Measurements from ENCODE around the gene SH3GL2.
A peak's percentile ranks its signal among the peaks of the same experiment; 100 is the strongest.

The SH3GL2 gene

DNA sequence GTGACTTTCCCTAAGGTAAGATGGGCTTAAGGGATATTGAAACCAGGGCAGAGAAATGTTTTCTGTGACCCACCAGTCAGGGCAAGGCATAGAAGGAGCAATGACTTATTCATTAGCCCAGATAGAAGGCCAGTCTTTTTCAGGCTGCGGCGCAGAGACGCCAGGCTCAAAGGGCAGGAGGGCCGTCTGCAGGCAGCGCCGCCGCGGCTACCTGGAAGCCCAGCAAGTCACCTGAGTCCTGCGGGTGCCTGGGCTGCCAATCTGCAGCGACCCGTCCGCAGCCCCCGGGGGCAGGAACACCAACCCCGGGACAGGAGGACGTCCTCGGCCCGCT lies 322 bp upstream of the SH3GL2 start:
- no peak overlapping the region for H3K27ac ChIP-seq (ENCODE audit: low read length)
- H3K9ac ChIP-seq (ENCODE audit: low read length), result no peak overlapping the region
- H3K27me3 ChIP-seq (ENCODE audit: control insufficient read depth, insufficient read depth, low read length), result peaks cover 50% of the 10 kb centered on the region
- H3K4me1 ChIP-seq (ENCODE audit: control insufficient read depth, low read depth, low read length), result no peaks in the 10 kb centered on the region
- no peaks in the 10 kb centered on the region for H3K36me3 ChIP-seq (ENCODE audit: control insufficient read depth, low read depth, low read length)
- H3K4me3 ChIP-seq (ENCODE audit: low read length), result peak overlapping the region; percentile 63
- no peaks in the 10 kb centered on the region for H3K9me3 ChIP-seq (ENCODE audit: control insufficient read depth, low read depth, low read length)

DNA sequence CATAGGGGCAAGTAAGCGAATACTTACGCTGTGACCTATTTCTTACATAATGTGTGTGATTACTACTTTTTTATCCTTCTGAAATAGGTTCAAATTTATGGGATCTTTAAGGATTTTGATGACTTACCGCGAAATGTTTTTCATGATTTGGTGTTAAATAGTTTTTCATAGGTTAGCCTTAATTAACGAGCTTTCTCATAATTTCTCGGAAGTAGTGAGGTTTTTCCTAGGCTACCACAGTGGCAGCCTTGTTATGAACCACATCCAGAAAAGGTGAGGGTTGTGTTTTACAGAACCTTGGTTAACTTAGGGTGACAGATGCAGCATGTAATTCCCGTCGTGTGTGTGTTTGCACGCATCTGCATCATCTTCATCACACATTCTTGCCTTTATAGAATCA lies 1.3 kb downstream of the SH3GL2 start:
- Histone ChIP-seq H3K9me3 (ENCODE audit: control insufficient read depth, low read depth, low read length) (no peaks in the 10 kb centered on the region), H3K4me1 (ENCODE audit: control insufficient read depth, low read depth, low read length) (no peaks in the 10 kb centered on the region), H3K27ac (ENCODE audit: low read length) (no peak overlapping the region), H3K9ac (ENCODE audit: low read length) (no peak overlapping the region), H3K4me3 (ENCODE audit: low read length) (peak overlapping the region; percentile 63), H3K27me3 (ENCODE audit: control insufficient read depth, insufficient read depth, low read length) (peaks cover 50% of the 10 kb centered on the region), H3K36me3 (ENCODE audit: control insufficient read depth, low read depth, low read length) (no peaks in the 10 kb centered on the region)

DNA sequence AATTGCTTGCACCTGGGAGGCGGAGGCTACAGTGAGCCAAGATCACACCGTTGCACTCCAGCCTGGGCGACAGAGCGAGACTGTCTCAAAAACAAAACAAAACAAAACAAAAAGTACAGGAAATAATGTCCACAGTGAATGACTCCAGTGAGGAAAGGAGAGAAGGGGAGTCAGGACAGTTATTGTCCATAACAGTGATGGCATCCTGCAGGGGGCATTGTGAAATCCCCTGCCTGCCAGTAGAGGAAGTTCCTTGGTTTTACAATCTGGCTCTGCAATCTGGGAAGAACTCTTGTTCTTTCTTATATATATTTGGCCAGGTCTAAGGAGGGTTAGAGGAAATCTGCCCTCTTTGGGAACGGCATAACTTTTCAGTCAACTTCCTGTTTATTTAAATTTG lies 8.2 kb downstream of the SH3GL2 start:
- H3K4me3 ChIP-seq (ENCODE audit: low read length), result no peak overlapping the region
- H3K4me1 ChIP-seq (ENCODE audit: control insufficient read depth, low read depth, low read length), result peaks cover 6% of the 10 kb centered on the region
- H3K36me3 ChIP-seq (ENCODE audit: control insufficient read depth, low read depth, low read length), result no peaks in the 10 kb centered on the region
- no peak overlapping the region for H3K9ac ChIP-seq (ENCODE audit: low read length)
- no peak overlapping the region for H3K27ac ChIP-seq (ENCODE audit: low read length)
- no peaks in the 10 kb centered on the region for H3K27me3 ChIP-seq (ENCODE audit: control insufficient read depth, insufficient read depth, low read length)
- H3K9me3 ChIP-seq (ENCODE audit: control insufficient read depth, low read depth, low read length), result no peaks in the 10 kb centered on the region

DNA sequence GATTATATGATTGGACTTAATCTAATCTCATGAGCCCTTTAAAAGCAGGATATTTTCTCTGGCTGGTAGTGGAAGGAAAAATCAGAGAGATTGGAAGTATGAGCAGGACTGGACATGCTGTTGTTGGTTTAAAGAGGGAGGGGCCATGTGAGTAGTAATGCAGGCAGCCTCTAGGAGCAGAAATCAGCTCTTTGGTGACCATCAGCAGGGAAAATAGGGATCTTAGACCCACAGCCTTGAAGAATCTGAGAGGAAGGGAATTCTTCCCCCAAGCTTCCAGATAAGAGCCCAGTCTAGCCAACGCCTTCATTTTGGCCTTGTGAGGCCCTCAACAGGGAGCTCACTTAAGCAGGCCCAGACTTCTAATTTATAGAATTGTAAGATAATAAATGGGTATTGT lies 9.5 kb downstream of the SH3GL2 start:
- Histone ChIP-seq H3K4me3 (ENCODE audit: low read length) (no peak overlapping the region), H3K9ac (ENCODE audit: low read length) (no peak overlapping the region), H3K4me1 (ENCODE audit: control insufficient read depth, low read depth, low read length) (peaks cover 6% of the 10 kb centered on the region), H3K27me3 (ENCODE audit: control insufficient read depth, insufficient read depth, low read length) (no peaks in the 10 kb centered on the region), H3K27ac (ENCODE audit: low read length) (no peak overlapping the region), H3K9me3 (ENCODE audit: control insufficient read depth, low read depth, low read length) (no peaks in the 10 kb centered on the region), H3K36me3 (ENCODE audit: control insufficient read depth, low read depth, low read length) (no peaks in the 10 kb centered on the region)

DNA sequence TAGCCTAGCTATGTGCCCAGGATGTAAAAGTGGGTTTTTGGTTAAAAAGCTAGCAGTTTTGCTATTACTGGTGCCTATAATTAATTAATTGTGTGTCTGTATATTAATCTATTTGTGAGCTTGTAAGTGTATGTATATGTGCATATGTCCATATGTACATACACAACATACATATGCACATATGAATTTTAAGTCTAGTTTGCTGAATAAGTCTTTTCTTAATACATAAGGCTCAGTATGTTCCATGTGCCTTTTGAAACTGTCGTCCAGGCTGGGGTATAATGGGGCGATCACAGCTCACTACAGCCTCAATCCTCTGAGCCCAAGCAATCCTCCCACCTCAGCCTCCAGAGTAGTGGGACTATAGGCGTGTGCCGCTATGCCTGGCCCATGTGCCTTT lies 10.1 kb downstream of the SH3GL2 start:
- Histone ChIP-seq H3K4me3 (ENCODE audit: low read length) (no peak overlapping the region), H3K4me1 (ENCODE audit: control insufficient read depth, low read depth, low read length) (peaks cover 6% of the 10 kb centered on the region), H3K9ac (ENCODE audit: low read length) (no peak overlapping the region), H3K27ac (ENCODE audit: low read length) (no peak overlapping the region), H3K27me3 (ENCODE audit: control insufficient read depth, insufficient read depth, low read length) (no peaks in the 10 kb centered on the region), H3K9me3 (ENCODE audit: control insufficient read depth, low read depth, low read length) (no peaks in the 10 kb centered on the region), H3K36me3 (ENCODE audit: control insufficient read depth, low read depth, low read length) (no peaks in the 10 kb centered on the region)

DNA sequence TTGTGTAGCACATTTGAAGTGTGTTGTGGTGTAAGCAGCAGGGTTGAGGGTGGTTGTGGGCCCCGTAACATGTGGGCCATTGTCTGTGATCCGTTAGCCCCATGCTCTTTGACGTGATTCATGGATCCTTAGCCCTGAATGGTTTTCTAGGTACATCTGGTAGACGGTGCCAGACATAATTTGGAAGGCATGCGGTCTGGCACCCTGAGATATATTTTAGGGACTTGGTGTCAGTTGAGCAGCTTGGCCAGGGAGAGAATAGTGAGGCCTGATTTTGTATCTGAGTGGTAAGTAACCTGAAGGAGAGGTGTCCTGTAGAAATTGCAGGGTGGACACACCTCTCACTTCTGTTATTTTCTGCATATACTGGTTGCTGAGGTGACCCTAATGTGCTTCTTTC lies 10.9 kb downstream of the SH3GL2 start:
- Histone ChIP-seq H3K9ac (ENCODE audit: low read length) (no peak overlapping the region), H3K36me3 (ENCODE audit: control insufficient read depth, low read depth, low read length) (no peaks in the 10 kb centered on the region), H3K27ac (ENCODE audit: low read length) (no peak overlapping the region), H3K27me3 (ENCODE audit: control insufficient read depth, insufficient read depth, low read length) (no peaks in the 10 kb centered on the region), H3K4me1 (ENCODE audit: control insufficient read depth, low read depth, low read length) (peaks cover 6% of the 10 kb centered on the region), H3K9me3 (ENCODE audit: control insufficient read depth, low read depth, low read length) (no peaks in the 10 kb centered on the region), H3K4me3 (ENCODE audit: low read length) (no peak overlapping the region)

DNA sequence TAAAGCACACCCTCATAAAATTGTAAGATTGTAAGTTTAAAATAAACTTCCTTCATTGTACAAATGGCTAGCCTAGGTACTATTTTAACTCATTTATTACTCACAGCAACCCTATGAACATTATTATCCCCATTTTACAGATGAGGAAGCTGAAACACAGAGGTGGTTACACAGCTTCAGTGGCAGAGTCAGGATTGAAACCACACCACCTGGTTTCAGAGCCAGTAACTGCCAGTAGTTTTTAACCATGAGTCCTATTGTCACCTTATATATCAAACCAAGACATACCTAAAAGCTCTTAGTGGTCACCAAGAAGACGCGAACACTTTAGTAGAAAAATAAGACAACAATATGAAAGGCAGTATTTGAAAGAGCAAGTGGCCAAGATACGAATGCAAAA lies 16.1 kb downstream of the SH3GL2 start:
- Histone ChIP-seq H3K27ac (ENCODE audit: low read length) (no peak overlapping the region), H3K9me3 (ENCODE audit: control insufficient read depth, low read depth, low read length) (no peaks in the 10 kb centered on the region), H3K4me1 (ENCODE audit: control insufficient read depth, low read depth, low read length) (peaks cover 6% of the 10 kb centered on the region)

DNA sequence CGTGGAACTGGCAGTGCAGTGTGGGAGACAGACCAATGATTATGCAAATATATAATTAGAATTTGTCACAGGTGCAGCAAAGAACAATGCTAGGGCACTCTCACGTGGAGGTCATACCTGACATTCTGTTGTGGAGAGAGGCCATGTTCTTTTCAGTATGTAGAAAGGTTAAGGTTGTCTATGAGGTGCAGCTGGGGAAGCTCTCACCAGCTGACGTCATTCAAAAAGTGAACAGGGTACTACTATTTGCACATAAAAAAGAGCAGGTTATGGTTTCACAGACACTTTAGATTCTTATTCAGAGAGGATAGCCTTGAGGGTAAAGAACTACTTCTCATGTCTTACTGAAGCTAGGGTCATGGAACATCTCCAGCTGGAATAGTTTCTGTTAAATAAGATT lies 19.1 kb downstream of the SH3GL2 start:
- Histone ChIP-seq H3K9ac (ENCODE audit: low read length) (no peak overlapping the region), H3K27ac (ENCODE audit: low read length) (no peak overlapping the region), H3K36me3 (ENCODE audit: control insufficient read depth, low read depth, low read length) (no peaks in the 10 kb centered on the region)

More for the DNA sequence above, 16.1 kb downstream of the SH3GL2 start:
- Histone ChIP-seq H3K27me3 (ENCODE audit: control insufficient read depth, insufficient read depth, low read length) (no peaks in the 10 kb centered on the region), H3K9ac (ENCODE audit: low read length) (no peak overlapping the region), H3K4me3 (ENCODE audit: low read length) (no peak overlapping the region), H3K36me3 (ENCODE audit: control insufficient read depth, low read depth, low read length) (no peaks in the 10 kb centered on the region)

DNA sequence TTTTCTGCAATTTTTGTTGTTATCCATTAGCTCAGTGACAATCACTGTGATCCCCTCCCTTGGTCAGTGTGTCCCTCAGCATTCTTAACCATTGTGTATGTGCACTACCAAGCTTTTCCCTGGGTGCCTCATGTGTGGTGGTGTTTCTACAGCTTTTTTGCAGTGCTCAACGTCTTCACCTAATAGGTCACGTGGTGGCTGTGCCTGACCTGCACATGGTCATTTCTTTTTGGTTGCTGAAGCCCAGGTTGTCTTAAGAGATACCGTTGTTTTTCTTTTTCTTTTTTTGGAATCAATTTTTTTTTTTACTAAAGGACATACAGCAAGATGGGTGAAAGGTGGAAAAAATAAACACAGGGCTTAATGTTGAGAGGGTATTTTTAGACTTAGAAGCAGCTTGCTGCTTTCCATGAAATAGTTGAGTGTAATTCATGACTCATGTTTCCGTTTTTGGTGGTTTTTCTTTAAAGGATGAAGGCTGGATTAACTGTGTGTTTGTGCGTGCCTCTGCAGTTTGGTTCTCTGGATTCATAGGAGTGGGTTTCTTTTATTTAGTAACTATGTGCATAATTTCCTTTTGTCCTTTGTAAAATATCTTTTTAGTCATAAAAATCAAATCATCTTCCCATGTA lies 22.2 kb downstream of the SH3GL2 start:
- Histone ChIP-seq H3K36me3 (ENCODE audit: control insufficient read depth, low read depth, low read length) (no peaks in the 10 kb centered on the region), H3K27me3 (ENCODE audit: control insufficient read depth, insufficient read depth, low read length) (no peaks in the 10 kb centered on the region), H3K27ac (ENCODE audit: low read length) (no peak overlapping the region), H3K4me3 (ENCODE audit: low read length) (no peak overlapping the region), H3K9me3 (ENCODE audit: control insufficient read depth, low read depth, low read length) (no peaks in the 10 kb centered on the region), H3K4me1 (ENCODE audit: control insufficient read depth, low read depth, low read length) (no peaks in the 10 kb centered on the region), H3K9ac (ENCODE audit: low read length) (no peak overlapping the region)

More for the DNA sequence above, 19.1 kb downstream of the SH3GL2 start:
- Histone ChIP-seq H3K4me3 (ENCODE audit: low read length) (no peak overlapping the region), H3K27me3 (ENCODE audit: control insufficient read depth, insufficient read depth, low read length) (no peaks in the 10 kb centered on the region), H3K4me1 (ENCODE audit: control insufficient read depth, low read depth, low read length) (no peaks in the 10 kb centered on the region), H3K9me3 (ENCODE audit: control insufficient read depth, low read depth, low read length) (no peaks in the 10 kb centered on the region)

DNA sequence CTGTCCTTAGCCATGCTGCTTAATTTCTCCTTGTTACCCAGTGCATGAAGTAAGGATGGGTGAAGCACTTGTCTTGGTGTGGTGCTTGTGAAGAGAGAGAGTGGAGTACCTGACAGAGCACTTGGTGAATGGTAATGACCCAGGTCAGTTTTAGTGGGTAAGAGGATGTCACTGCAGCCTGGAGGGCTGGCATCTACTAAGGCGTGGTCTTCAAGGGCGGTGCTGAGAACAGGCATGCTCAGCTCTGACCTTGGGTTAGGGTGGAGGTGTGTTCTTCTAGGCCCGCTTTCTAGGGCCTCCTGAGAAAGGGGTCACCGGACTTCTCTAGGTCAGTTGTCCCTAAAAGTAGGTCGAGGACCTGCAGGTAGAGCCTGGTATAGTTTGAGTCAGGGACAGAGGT lies 25.7 kb downstream of the SH3GL2 start:
- Histone ChIP-seq H3K9ac (ENCODE audit: low read length) (no peak overlapping the region), H3K9me3 (ENCODE audit: control insufficient read depth, low read depth, low read length) (no peaks in the 10 kb centered on the region), H3K36me3 (ENCODE audit: control insufficient read depth, low read depth, low read length) (no peaks in the 10 kb centered on the region), H3K27ac (ENCODE audit: low read length) (no peak overlapping the region), H3K4me1 (ENCODE audit: control insufficient read depth, low read depth, low read length) (no peaks in the 10 kb centered on the region), H3K4me3 (ENCODE audit: low read length) (no peak overlapping the region), H3K27me3 (ENCODE audit: control insufficient read depth, insufficient read depth, low read length) (no peaks in the 10 kb centered on the region)

DNA sequence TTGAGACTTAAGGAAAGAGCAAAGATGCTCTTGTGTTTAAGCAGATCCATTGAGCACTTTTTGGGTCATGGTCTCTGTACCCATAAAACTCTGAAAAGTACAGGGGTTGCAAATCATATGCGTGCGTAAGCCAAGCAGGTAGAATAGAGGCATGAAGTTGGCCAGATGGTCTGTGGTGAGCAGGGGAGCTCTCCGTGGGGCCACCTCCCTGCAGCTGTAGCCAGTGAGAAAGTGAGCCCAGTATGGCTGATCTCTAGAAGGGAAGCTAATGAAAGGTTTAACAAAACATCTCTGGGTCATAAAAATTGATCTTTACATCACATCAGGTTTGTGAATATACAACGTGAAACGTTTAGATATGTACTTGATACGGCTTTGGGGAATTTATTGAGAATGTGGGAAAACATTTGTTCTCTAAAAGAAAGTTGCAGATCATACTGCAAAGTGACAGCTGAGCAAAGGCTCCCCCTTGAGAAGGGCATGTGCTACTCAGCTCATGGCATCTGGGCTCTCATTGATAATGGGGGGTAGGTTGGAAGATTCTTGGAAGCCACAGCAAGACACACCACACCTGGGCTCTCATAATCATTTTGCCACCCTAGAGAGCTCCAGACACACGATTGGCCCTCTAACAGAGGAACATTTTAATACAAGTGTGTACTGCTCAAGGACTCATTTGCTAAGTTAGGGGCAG lies 30.6 kb downstream of the SH3GL2 start:
- Histone ChIP-seq H3K4me1 (ENCODE audit: control insufficient read depth, low read depth, low read length) (peaks cover 9% of the 10 kb centered on the region), H3K4me3 (ENCODE audit: low read length) (no peak overlapping the region), H3K9me3 (ENCODE audit: control insufficient read depth, low read depth, low read length) (no peaks in the 10 kb centered on the region), H3K9ac (ENCODE audit: low read length) (no peak overlapping the region), H3K36me3 (ENCODE audit: control insufficient read depth, low read depth, low read length) (no peaks in the 10 kb centered on the region), H3K27me3 (ENCODE audit: control insufficient read depth, insufficient read depth, low read length) (no peaks in the 10 kb centered on the region), H3K27ac (ENCODE audit: low read length) (no peak overlapping the region)

DNA sequence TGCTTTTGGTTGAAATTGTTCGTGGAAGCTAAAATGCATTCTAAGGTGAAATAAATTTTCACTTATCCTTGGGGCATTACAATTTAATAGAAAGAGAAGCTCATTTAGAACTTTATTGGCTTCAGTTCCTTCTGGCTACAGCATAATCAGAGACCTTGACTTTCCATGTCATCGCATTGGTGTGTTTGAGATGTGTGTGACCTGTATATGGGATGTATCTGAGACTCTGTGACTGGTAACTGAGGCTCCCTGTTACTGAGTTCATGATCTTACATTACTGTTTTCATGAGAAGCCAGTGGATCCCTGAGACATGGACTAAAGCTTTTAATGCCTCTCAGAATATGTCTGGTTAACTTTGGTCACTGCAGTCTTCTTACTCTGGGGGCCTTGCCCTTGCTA lies 32.5 kb downstream of the SH3GL2 start:
- Histone ChIP-seq H3K4me3 (ENCODE audit: low read length) (no peak overlapping the region), H3K27me3 (ENCODE audit: control insufficient read depth, insufficient read depth, low read length) (no peaks in the 10 kb centered on the region), H3K36me3 (ENCODE audit: control insufficient read depth, low read depth, low read length) (no peaks in the 10 kb centered on the region), H3K9ac (ENCODE audit: low read length) (no peak overlapping the region), H3K9me3 (ENCODE audit: control insufficient read depth, low read depth, low read length) (no peaks in the 10 kb centered on the region), H3K27ac (ENCODE audit: low read length) (no peak overlapping the region), H3K4me1 (ENCODE audit: control insufficient read depth, low read depth, low read length) (peaks cover 9% of the 10 kb centered on the region)
